ENCODE results near the gene POU2AF1.
"Not testable (repeated sequence)": the region's sequence is repeated elsewhere in the genome, so short reads cannot be mapped to it uniquely, and the experiment has no call there.

POU2AF1 gene

DNA sequence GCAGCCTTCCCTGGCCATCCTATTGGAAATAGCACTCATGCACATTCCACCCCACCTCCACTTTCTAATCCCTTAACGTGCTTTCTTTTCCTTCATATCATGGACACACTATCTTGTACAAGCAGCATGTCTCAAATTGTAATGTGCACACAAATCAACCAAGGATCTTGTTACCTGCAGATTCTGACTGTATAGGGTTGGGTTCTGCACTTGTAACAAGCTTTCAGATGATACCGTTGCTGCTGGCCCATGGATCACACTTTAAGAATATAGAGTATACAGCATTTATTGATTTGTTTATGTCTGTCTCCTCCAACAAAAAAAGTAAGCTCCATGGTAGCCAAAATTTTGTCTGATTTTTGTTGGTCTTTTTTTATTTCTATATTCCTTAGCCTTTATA lies 32.4 kb upstream of the POU2AF1 start:
- in situ Hi-C loops (cut with MboI; ENCODE audit: low sequenced_read_pairs), result loop anchor here (25.0 kb wide), 1 partner anchor 124 kb away; the partner anchor contains the start of gene POU2AF3

DNA sequence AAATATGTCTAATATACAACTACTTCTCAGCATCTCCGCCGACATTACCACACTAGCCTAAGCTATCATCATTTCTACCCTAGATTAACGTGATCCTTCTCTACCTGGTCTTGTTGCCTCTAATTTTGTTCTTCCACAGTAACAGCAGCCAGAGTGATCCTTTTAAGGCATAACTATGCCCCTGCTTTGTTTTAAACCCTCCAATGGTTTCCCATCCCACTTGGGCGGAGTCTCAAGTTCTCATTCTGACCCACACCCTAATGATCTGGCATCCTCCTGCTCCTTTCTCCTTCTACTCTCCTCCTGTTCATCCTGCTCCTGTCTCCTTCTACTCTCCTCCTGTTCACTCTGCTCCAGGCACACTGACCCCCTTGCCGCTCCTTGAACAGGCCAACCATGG lies 31.9 kb upstream of the POU2AF1 start:
- in situ Hi-C loops (cut with MboI; ENCODE audit: low sequenced_read_pairs), result loop anchor here (25.0 kb wide), 1 partner anchor 124 kb away; the partner anchor contains the start of gene POU2AF3

DNA sequence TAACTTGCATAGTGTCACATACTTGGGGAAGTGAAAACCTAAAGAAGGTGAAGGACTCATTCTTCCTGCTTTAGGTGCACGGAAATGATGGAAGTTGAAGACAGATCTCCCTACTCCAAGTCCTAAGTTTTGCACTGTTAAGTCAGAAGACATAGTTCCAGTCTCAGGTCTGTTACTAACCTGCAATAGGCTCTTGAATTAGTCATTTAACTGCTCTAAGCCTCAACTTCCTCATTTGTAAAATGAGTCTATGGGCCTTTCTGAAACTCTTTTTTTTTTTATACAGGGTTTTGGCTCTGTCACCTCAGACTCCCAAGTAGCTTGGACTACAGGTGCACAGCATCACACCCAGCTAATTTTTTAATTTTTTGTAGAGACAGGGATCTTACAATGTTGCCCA lies 30.8 kb upstream of the POU2AF1 start:
- in situ Hi-C loops (cut with MboI; ENCODE audit: low sequenced_read_pairs), result loop anchor here (25.0 kb wide), 1 partner anchor 123 kb away; the partner anchor contains the start of gene POU2AF3

DNA sequence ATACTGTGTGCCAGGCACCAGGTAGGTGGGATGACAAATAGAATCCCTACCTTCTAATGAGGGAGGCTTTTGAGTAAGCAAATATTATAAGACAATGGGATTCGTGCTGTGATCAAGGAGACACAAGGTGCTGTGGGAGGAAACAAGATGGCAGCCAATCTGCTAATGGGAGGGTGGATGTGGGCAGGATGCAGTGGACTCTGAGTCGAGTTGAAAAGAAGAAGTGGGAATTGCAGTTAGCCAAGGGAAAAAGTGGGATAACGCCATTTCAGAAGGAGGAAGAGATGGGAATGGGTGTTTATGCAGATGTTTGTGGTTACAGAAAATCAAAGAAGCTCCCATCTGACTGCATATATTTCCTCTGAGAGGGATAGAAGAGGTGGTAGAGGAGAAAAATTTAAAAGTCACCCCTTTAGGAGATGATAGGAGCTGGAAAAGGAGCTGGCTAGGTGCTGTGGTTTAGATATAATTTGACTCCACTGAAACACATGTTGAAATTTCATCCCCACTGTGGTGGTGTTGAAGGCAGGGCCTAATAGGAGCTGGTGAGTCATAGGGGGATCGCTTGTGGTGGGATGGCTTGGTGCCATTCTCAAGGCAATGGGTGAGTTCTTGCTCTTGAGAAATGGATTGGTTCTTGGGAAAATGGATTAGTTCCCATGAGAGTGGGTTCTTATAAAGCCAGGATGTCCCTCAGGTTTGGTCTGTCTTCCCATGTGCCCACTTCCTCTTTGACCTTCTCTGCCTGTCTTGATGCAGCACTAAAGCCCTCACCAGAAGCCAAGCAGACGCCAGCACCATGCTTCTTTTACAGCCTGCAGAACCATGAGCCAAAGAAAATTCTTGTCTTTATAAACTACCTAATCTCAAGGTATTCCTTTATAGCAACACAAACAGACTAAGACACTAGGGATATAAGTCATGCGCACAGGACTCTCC lies 30.0 kb upstream of the POU2AF1 start:
- in situ Hi-C loops (cut with MboI; ENCODE audit: low sequenced_read_pairs), result loop anchor here (25.0 kb wide), 1 partner anchor 122 kb away; the partner anchor contains the start of gene POU2AF3

DNA sequence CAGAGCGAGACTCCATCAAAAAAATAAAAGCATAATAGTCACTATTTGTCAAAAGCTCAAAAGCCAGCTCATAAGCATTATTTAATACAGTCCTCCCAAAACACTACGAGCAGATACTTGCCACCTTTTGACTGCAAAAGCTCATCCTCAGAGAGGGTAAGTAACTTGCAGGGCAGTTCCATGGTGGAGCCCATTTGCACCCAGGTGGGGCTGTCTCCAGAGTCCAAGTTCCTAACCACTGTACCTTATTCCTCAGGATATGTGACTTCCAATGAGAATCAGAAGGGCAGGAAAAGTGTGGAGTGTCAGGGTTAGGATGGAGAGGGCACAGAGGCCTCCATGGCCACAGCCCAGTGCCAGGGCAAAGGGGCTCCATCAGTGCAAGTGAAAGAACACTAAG lies 28.6 kb upstream of the POU2AF1 start:
- in situ Hi-C loops (cut with MboI; ENCODE audit: low sequenced_read_pairs), result loop anchor here (25.0 kb wide), 1 partner anchor 120 kb away; the partner anchor contains the start of gene POU2AF3

DNA sequence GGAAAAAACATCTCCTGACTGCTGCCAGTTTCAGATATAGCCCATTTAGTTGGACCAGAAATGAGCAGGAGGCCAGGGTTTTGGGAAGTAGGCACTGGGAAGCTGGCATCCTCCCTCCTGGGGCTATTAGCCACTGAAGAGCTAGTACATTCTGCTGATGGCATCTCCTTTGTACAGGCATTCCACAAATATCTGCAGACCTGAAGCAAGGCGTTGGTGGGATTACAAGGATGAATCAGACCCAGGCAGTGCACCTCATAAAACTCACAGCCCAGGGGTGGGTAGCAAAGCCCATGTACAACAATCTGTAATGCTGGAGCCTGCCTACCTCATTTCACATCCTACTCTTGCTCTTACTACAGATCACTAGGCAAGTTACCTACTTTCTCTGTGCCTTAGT lies 27.5 kb upstream of the POU2AF1 start:
- in situ Hi-C loops (cut with MboI; ENCODE audit: low sequenced_read_pairs), result loop anchor here (25.0 kb wide), 1 partner anchor 119 kb away; the partner anchor contains the start of gene POU2AF3

DNA sequence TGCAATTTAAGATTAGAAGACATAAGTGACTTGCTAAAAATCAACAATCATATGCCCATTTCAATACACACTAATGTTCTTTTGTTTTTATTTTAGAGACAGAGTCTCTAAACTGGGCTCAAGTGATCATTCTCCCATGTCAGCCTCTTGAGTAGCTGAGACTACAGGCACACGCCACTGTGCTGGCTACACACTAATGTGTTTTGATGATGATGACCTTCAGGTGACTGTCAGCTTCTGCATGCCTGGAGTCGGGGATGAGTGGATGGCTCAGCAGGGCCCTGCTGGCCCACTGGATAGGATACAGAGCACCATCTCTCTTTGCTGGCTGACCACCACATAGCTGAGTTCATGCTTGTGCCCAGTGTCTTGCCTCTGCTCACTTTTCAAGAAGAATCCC lies 27.0 kb upstream of the POU2AF1 start:
- in situ Hi-C loops (cut with MboI; ENCODE audit: low sequenced_read_pairs), result loop anchor here (25.0 kb wide), 1 partner anchor 119 kb away; the partner anchor contains the start of gene POU2AF3

DNA sequence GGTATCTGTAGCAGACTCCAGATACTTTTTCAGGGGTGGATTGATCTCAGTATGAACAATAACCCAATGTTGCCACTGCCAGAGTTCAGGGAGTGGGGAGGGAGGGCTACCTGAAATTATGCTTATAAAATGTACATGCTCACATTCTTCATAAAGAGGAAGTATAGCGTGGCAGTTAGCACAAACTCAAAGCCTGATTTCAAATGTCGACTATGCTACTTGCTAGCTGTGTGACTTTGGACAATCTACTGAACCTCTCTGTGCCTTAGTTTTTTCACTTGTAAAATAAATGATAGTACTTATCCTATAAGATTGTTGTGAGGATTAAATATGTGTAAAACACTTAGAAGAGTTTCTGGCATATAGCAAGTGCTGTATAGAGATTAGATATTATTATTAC lies 26.5 kb upstream of the POU2AF1 start:
- in situ Hi-C loops (cut with MboI; ENCODE audit: low sequenced_read_pairs), result loop anchor here (25.0 kb wide), 1 partner anchor 118 kb away; the partner anchor contains the start of gene POU2AF3

DNA sequence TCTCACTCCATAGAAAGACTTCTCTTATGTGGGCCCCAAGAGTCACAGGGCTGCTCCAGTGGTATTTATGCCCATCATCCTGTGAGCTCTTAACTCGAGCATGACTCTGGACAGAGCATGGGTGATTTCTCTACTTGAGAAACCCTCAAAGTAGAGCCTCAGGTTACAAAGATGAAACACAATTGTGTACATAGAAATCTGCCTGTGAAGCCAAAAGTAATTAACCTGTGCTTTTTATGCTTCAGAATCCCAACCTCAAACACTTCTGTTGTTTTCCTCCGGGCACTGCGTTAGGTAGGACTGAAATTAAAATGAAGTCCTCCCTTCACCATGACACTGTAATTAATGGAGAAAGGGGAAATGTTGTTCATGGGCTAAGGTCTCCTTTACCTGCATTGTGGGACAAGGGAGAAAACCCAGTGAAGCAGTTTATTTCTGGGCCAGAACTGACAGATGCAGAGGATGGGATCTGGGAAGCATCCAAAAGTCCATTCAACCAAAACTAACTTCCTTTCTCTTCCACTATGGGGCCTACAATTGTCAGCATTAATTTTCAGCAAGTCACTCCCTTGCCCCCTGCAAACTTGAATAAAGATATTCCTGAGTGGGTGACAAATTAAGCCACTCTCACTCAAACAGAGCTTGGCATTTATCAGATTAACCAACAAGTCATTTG lies 24.1 kb upstream of the POU2AF1 start:
- in situ Hi-C loops (cut with MboI; ENCODE audit: low sequenced_read_pairs), result loop anchor here (25.0 kb wide), 1 partner anchor 116 kb away; the partner anchor contains the start of gene POU2AF3

DNA sequence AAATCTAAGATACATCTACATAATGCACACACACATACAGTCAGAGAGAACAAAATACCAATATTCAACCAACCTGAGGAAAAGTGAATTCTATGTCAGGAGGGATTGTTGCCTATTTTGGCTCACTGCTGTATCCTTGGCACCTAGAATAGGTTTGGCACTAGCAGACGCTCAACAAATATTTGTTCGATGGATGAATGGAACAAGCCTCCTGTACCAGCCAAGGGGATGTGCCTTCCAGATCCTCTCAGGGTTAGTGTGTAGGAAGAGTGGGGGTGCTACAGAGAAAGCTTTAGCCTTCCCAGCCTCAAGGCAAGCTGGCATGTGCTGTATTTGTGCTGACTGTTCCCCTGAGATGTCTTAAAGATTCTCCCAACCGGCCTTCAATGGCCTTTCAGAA lies 23.3 kb upstream of the POU2AF1 start:
- in situ Hi-C loops (cut with MboI; ENCODE audit: low sequenced_read_pairs), result loop anchor here (25.0 kb wide), 1 partner anchor 115 kb away; the partner anchor contains the start of gene POU2AF3

DNA sequence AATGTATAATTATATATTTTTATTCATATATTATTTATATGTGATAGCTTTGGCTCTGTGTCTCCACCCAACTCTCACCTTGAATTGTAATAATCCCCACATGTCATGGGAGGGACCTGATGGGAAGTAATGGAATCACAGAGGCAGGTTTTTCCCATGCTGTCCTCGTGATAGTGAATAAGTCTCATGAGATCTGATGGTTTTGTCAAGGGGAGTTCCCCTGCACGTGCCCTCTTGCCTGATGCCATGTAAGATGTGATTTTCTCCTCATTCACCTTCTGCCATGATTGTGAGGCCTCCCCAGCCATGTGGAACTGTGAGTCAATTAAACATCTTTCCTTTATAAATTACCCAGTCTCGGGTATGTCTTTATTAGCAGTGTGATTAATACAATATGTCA lies 22.9 kb upstream of the POU2AF1 start:
- in situ Hi-C loops (cut with MboI; ENCODE audit: low sequenced_read_pairs), result loop anchor here (25.0 kb wide), 1 partner anchor 115 kb away; the partner anchor contains the start of gene POU2AF3

DNA sequence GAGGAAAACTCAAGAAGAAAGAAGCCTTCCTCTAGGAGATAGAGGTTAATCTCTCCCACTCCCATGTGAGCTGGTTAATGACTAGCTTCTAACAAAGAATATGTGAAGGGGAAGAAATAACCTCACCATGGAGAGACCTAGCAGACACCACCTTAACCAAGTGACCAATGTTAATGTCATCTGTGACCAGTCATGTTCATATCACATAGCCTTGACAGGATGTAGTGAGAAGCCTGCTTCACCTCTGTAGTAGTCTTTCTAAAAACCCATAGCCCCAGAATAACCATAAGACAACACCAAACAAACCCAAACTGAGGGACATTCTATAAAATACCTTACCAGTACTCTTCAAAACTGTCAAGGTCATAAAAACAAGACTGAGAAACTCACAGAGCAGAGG lies 21.5 kb upstream of the POU2AF1 start:
- in situ Hi-C loops (cut with MboI; ENCODE audit: low sequenced_read_pairs), result loop anchor here (25.0 kb wide), 1 partner anchor 113 kb away; the partner anchor contains the start of gene POU2AF3

DNA sequence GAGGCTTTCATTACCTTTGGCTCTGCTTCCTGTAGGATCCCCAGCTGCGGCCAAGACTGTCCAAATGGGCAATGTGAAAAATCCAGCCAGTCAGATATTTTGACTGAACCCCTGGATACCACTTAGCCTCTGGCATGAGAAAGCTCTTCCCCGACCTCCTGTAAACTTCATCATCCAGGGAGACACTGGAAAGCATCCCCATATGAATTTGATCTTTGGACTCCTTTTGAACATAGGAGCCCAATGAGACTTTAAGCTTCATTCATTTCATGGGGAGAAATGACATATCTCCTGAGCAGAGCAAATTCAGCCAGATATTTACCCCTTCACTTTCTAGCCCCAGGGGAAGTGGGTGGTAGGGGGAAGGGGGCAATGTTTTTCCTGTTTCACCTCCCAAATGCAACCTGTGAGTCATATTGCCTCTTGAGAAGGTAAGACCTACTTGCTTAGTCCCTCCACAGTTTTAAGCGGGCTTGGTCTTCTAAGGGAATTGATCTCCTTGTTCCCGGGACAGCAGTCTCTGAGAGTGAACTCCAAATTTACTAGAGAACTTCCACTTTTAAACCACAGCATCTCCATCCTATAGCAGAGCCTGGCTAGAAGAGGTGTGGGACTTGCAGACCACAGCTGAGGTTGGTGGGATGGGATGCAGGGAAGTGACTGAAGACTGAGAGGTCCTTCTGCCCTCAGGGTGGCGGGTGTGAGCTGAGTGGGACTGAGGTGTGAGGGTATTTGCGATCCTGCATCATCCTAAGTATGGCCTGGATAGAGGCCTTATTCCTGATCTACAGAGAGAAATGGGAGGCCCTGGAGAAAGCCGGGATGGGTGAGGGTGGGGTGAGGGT lies 20.3 kb upstream of the POU2AF1 start:
- in situ Hi-C loops (cut with MboI; ENCODE audit: low sequenced_read_pairs), result loop anchor here (25.0 kb wide), 1 partner anchor 112 kb away; the partner anchor contains the start of gene POU2AF3

DNA sequence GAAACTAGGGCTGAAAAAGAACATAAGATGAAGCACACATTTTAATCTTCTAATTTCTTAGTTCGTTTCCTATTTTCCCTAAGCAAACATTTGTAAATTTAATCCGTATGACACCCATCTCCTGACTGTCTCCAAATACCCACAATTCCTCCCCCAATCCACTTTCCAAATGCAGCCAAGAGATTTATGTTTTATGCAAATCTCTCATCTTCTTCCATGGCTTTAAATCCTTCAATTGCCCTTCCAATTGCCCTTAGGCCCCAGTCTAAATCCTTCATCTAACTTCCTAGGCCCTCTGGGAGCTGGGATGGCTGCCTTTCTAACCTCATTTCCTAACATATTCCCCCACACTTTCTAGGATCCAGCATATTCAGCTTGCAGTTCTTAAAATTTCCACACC lies 18.0 kb upstream of the POU2AF1 start:
- in situ Hi-C loops (cut with MboI; ENCODE audit: low sequenced_read_pairs), result no loop called here

DNA sequence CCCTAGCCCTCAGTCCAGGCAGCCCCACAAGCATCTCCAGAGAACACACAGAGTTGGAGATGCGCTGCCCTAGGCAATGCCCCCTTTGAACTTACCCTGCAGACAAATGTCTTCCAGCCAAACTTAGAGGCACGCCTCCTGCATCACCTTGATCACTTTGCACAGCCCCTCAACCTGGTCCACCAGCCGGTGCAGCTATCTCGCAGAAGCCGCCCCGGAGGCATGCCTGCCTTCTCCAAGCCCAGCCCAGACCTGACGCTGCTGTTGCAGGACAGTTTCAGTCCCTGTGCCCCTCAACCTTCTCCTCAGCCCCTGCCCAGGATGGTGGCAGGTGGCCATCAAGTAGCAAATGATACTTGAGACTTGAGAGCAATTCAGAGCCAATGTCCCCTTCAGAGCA lies 16.7 kb upstream of the POU2AF1 start:
- in situ Hi-C loops (cut with MboI; ENCODE audit: low sequenced_read_pairs), result no loop called here

DNA sequence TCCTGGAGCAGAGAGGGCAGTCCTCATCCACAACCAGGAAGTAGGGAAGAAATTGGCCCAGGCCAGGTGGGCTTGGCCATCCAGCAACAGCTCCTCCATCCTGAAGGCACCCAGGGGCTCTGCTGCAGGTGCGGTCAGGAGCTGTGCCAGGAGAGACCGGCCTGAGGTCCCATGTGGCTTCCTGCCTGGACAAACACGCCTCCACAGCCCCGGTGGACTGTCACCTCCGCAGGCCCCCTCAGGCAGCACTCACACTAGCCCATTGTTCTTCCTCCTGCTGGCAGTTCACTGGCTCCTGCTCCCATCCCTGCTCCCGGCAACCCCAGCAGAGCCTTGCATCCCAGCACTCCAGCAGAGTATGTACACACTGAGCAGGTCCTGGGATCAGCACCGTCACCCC lies 16.0 kb upstream of the POU2AF1 start:
- in situ Hi-C loops (cut with MboI; ENCODE audit: low sequenced_read_pairs), result no loop called here

DNA sequence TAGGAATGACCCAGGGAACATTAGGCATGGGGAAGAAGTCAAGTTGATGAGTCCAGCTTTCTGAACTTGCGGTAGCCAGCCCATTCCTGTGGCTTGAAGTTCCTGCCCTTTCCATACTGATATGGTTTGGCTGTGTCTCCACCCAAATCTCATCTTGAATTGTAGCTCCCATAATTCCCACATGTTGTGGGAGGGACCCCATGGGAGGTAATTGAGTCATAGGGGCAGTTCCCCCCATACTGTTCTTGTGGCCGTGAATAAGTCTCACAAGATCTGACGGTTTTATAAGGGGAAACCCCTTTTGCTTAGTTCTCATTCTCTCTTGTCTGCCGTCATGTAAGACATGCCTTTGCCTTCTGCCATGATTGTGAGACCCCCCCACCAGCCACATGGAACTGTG lies 15.1 kb upstream of the POU2AF1 start:
- in situ Hi-C loops (cut with MboI; ENCODE audit: low sequenced_read_pairs), result not testable (repeated sequence)

DNA sequence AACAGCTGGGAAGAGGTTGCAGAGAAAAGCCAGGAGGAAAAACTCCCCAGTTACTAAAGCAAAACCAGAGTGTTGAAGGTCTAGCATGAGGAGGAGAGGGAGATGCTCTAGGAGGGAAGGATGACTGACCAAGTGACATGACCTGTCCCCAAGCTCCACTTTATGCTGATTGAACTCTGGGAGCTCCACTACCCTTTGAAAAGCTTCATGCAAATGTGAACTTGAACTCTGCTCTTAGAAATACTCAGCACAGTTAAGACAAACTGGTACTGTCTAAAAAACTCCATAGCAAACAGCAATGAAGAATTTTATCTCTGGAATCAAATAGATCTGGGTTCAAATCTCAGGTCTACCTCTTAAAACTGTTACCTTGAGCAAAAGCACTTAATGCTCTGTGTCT lies 14.5 kb upstream of the POU2AF1 start:
- in situ Hi-C loops (cut with MboI; ENCODE audit: low sequenced_read_pairs), result no loop called here

DNA sequence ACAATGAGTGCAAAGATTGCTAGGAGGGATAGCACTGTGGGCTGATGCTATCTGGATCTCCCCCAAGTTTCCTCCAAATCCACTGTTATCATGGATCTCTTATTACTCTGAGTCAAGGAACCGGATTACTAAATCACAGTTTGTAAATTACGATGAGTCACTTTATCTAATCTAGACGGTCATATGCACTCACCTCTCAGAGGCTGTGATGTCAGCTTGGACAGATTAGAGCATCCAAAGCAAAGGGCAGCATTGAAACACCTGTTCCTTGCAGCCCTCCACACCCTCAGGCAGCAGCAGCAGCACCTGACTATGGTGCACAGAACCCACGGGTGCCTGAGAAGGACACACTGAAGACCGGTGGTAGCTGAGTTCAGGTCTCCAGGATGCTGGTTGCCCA lies 14.0 kb upstream of the POU2AF1 start:
- in situ Hi-C loops (cut with MboI; ENCODE audit: low sequenced_read_pairs), result no loop called here

DNA sequence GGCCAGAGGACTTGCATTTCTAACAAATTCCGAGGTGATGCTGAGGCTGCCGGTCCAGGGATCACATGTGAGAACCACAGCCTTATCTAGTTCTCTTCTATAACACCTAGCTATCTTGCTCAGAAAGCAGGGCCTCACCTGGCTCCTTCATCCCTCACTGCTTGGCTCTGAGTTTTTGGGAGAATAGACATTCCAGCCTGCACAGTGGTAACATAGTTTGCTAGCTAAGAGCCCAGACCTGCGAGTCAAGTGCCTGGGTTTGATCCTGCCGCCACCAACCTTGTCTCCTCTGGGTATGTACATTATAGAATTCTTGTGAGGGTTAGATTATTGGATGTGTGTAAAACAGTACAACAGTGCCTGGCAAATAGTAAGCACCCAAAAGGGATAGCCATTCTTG lies 13.5 kb upstream of the POU2AF1 start:
- in situ Hi-C loops (cut with MboI; ENCODE audit: low sequenced_read_pairs), result no loop called here
